Measurements from ENCODE around the gene HTT. TPM values are rescaled to one million over a fixed set of nuclear protein-coding genes. Genes with fewer than 3 reads are reported as not detected.

Gene HTT
- total RNA-seq, 2 experiments from 2014 or later: 80.1 to 127 TPM

GRCh38 chr4:3240936-3241522, 166.5 kb downstream of the HTT start:
- Mint-ChIP-seq H3K36me3 (ENCODE audit: low read depth) (peaks cover 2% of the 10 kb centered on the region), H3K9me3 (ENCODE audit: low read depth) (no peaks in the 10 kb centered on the region), H3K4me3 (no peak overlapping the region), H3K27ac (no peak overlapping the region), H3K4me1 (peaks cover 10% of the 10 kb centered on the region), H3K27me3 (no peaks in the 10 kb centered on the region)
- ChIA-PET CTCF (interaction anchor here (0.6 to 1.5 kb wide), 2 partner anchors 62 to 134 kb away, joined by 4 read pairs; no protein-coding TSS in a partner anchor), POLR2A (interaction anchor here (1.0 kb wide), 1 partner anchor 65 kb away, joined by 3 read pairs; no protein-coding TSS in a partner anchor)
- ATAC-seq (no peak), DNase-seq (no peak)
- intact Hi-C loops (cut with DNase I, micrococcal nuclease): no loop called here

DNA sequence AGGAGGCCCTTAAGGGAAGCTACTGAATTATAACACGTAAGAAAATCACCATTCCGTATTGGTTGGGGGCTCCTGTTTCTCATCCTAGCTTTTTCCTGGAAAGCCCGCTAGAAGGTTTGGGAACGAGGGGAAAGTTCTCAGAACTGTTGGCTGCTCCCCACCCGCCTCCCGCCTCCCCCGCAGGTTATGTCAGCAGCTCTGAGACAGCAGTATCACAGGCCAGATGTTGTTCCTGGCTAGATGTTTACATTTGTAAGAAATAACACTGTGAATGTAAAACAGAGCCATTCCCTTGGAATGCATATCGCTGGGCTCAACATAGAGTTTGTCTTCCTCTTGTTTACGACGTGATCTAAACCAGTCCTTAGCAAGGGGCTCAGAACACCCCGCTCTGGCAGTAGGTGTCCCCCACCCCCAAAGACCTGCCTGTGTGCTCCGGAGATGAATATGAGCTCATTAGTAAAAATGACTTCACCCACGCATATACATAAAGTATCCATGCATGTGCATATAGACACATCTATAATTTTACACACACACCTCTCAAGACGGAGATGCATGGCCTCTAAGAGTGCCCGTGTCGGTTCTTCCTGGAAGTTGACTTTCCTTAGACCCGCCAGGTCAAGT, 167.5 kb downstream of the HTT start:
- ChIA-PET POLR2A (interaction anchor here (1.0 kb wide), 1 partner anchor 64 kb away, joined by 3 read pairs; no protein-coding TSS in a partner anchor), CTCF (interaction anchor here (0.6 to 1.5 kb wide), 3 partner anchors 135 to 1031 kb away, joined by 3 to 4 read pairs (median 4); no protein-coding TSS in a partner anchor)
- no peak for DNase-seq
- no peaks in the 10 kb centered on the region for H3K9me3 Mint-ChIP-seq (ENCODE audit: low read depth)
- no peak overlapping the region for H3K4me3 Mint-ChIP-seq
- H3K27ac Mint-ChIP-seq: no peak overlapping the region
- peaks cover 10% of the 10 kb centered on the region for H3K4me1 Mint-ChIP-seq
- intact Hi-C loops (cut with DNase I, micrococcal nuclease): no loop called here
- ATAC-seq: no peak
- H3K27me3 Mint-ChIP-seq: no peaks in the 10 kb centered on the region
- peaks cover 2% of the 10 kb centered on the region for H3K36me3 Mint-ChIP-seq (ENCODE audit: low read depth)

DNA sequence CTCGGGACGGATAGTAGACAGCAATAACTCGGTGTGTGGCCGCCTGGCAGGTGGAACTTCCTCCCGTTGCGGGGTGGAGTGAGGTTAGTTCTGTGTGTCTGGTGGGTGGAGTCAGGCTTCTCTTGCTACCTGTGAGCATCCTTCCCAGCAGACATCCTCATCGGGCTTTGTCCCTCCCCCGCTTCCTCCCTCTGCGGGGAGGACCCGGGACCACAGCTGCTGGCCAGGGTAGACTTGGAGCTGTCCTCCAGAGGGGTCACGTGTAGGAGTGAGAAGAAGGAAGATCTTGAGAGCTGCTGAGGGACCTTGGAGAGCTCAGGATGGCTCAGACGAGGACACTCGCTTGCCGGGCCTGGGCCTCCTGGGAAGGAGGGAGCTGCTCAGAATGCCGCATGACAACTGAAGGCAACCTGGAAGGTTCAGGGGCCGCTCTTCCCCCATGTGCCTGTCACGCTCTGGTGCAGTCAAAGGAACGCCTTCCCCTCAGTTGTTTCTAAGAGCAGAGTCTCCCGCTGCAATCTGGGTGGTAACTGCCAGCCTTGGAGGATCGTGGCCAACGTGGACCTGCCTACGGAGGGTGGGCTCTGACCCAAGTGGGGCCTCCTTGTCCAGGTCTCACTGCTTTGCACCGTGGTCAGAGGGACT, 168.8 kb downstream of the HTT start:
- ATAC-seq (peak; percentile 23), DNase-seq (no peak)
- no peaks in the 10 kb centered on the region for H3K9me3 Mint-ChIP-seq (ENCODE audit: low read depth)
- H3K27me3 Mint-ChIP-seq: no peaks in the 10 kb centered on the region
- H3K4me3 Mint-ChIP-seq: no peak overlapping the region
- peaks cover 10% of the 10 kb centered on the region for H3K4me1 Mint-ChIP-seq
- H3K36me3 Mint-ChIP-seq (ENCODE audit: low read depth): peaks cover 2% of the 10 kb centered on the region
- H3K27ac Mint-ChIP-seq: peak overlapping the region; percentile 53
- ChIA-PET POLR2A (interaction anchor here (1.3 kb wide), 1 partner anchor 19 kb away, joined by 5 read pairs; no protein-coding TSS in a partner anchor), CTCF (no interaction called here)
- intact Hi-C loops (cut with DNase I, micrococcal nuclease): no loop called here

- H3K36me3 Mint-ChIP-seq (ENCODE audit: low read depth): no peaks in the 10 kb centered on the region
- intact Hi-C loops (cut with DNase I, micrococcal nuclease): no loop called here
- no peaks in the 10 kb centered on the region for H3K9me3 Mint-ChIP-seq (ENCODE audit: low read depth)
- CTCF ChIA-PET: no interaction called here
- no peak overlapping the region for H3K27ac Mint-ChIP-seq
- H3K4me1 Mint-ChIP-seq: peaks cover 10% of the 10 kb centered on the region
- POLR2A ChIA-PET: no interaction called here
- ATAC-seq (no peak), DNase-seq (no peak)
- no peak overlapping the region for H3K4me3 Mint-ChIP-seq
- no peaks in the 10 kb centered on the region for H3K27me3 Mint-ChIP-seq
Measured at GRCh38 chr4:3244002-3244401, 169.5 kb downstream of the HTT start.

GRCh38 chr4:3244747-3245146, 170.3 kb downstream of the HTT start:
- Mint-ChIP-seq H3K4me1 (peaks cover 10% of the 10 kb centered on the region), H3K4me3 (no peak overlapping the region), H3K27ac (no peak overlapping the region), H3K9me3 (ENCODE audit: low read depth) (no peaks in the 10 kb centered on the region), H3K27me3 (no peaks in the 10 kb centered on the region), H3K36me3 (ENCODE audit: low read depth) (no peaks in the 10 kb centered on the region)
- ATAC-seq (no peak), DNase-seq (no peak)
- POLR2A ChIA-PET: no interaction called here
- intact Hi-C loops (cut with DNase I, micrococcal nuclease): no loop called here
- CTCF ChIA-PET: no interaction called here

DNA sequence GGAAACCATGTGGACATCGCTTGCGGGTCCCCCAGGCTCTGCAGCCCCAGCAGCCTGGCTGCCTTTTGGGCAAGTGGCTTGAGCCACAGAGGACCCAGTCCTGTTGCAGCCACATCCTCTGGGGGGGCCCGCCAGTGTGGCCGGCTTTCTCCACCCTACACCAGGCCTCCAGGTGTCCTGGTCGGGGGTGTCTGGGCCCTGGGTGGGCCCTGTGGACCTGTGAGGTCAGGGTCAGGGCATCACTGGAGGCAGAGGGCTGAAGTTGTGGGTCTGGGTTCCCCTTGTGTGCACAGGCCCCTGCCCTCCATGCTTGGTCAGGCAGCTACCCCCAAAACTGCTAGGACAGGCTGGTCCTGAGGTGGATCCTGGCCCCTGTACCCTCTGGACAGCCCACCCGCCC, 171.2 kb downstream of the HTT start:
- POLR2A ChIA-PET: no interaction called here
- DNase-seq (no peak), ATAC-seq (no peak)
- H3K27ac Mint-ChIP-seq: no peak overlapping the region
- no peaks in the 10 kb centered on the region for H3K36me3 Mint-ChIP-seq (ENCODE audit: low read depth)
- CTCF ChIA-PET: interaction anchor here (0.5 kb wide), 1 partner anchor 269 kb away, joined by 3 read pairs; no protein-coding TSS in a partner anchor
- intact Hi-C loops (cut with DNase I, micrococcal nuclease): no loop called here
- H3K27me3 Mint-ChIP-seq: no peaks in the 10 kb centered on the region
- no peak overlapping the region for H3K4me3 Mint-ChIP-seq
- no peaks in the 10 kb centered on the region for H3K9me3 Mint-ChIP-seq (ENCODE audit: low read depth)
- H3K4me1 Mint-ChIP-seq: peaks cover 10% of the 10 kb centered on the region

- Mint-ChIP-seq H3K4me3 (no peak overlapping the region), H3K27ac (no peak overlapping the region), H3K36me3 (ENCODE audit: low read depth) (no peaks in the 10 kb centered on the region), H3K9me3 (ENCODE audit: low read depth) (no peaks in the 10 kb centered on the region), H3K4me1 (peaks cover 10% of the 10 kb centered on the region), H3K27me3 (no peaks in the 10 kb centered on the region)
- DNase-seq: no peak
- ChIA-PET POLR2A (no interaction called here), CTCF (interaction anchor here (0.5 kb wide), 1 partner anchor 270 kb away, joined by 3 read pairs; no protein-coding TSS in a partner anchor)
- intact Hi-C loops (cut with DNase I, micrococcal nuclease): no loop called here
- ATAC-seq: no peak
Measured at GRCh38 chr4:3246458-3247398, 172.2 kb downstream of the HTT start.

GRCh38 chr4:3247399-3248177, 173.1 kb downstream of the HTT start:
- CTCF ChIA-PET: no interaction called here
- intact Hi-C loops (cut with DNase I, micrococcal nuclease): no loop called here

GRCh38 chr4:3248178-3248480, 173.6 kb downstream of the HTT start:
- intact Hi-C loops (cut with DNase I, micrococcal nuclease): no loop called here
- no peak for ATAC-seq
- CTCF ChIA-PET: no interaction called here

More at GRCh38 chr4:3247399-3248177, 173.1 kb downstream of the HTT start:
- Mint-ChIP-seq H3K36me3 (ENCODE audit: low read depth) (no peaks in the 10 kb centered on the region), H3K27ac (no peak overlapping the region), H3K4me1 (peaks cover 6% of the 10 kb centered on the region), H3K27me3 (no peaks in the 10 kb centered on the region), H3K9me3 (ENCODE audit: low read depth) (no peaks in the 10 kb centered on the region), H3K4me3 (no peak overlapping the region)
- POLR2A ChIA-PET: no interaction called here
- ATAC-seq: no peak
- DNase-seq: no peak

DNA sequence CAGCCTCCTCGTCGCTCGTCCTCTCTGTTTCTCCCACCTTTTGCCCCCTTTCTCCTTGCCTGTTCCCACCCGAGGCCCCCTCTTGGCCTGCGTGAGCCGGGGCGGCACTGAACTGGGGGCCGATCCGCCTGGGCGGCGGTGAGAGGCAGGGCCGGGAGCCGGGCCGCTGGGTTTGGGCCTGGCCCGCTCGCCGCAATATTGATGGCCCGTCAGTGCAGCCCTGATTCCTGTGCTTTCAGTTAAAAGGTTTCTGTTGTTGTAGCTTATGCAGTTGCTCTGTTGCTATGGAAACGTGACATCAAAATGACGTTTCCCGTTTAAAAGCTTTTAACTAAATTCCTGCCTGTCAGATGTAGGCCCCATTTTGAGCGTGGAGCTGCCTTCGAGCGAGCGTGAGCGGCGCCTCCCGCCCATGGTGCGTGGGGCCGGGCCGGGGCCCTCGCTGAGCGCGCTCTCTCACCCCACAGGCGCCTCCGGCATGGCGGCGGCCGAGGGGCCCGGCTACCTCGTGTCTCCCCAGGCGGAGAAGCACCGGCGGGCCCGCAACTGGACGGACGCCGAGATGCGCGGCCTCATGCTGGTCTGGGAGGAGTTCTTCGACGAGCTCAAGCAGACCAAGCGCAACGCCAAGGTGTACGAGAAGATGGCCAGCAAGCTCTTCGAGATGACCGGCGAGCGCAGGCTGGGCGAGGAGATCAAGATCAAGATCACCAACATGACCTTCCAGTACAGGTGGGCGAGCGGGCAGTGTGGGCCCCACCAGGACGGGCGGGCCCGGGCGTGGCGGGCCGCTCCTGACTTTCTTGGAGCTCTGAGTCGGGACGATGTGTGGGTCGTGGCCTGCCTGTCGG, 174.6 kb downstream of the HTT start, which contains the start of gene MSANTD1:
MSANTD1 (plus strand) TSS at position 349 of the 851 bp plus-strand sequence; CDS start at position 413, 64 bp downstream.
- H3K4me3 Mint-ChIP-seq: no peak within 1 kb of the TSS
- no peak within 1 kb of the TSS for H3K27ac Mint-ChIP-seq
- ChIA-PET CTCF (no interaction called here), POLR2A (no interaction called here)
- DNase-seq (no peak), ATAC-seq (no peak)
- H3K4me1 Mint-ChIP-seq: no peaks in the 10 kb centered on the region
- no peaks in the 10 kb centered on the region for H3K36me3 Mint-ChIP-seq (ENCODE audit: low read depth)
- no peaks in the 10 kb centered on the region for H3K9me3 Mint-ChIP-seq (ENCODE audit: low read depth)
- intact Hi-C loops (cut with DNase I, micrococcal nuclease): no loop called here
- H3K27me3 Mint-ChIP-seq: no peaks in the 10 kb centered on the region

More at GRCh38 chr4:3248178-3248480, 173.6 kb downstream of the HTT start:
- H3K27ac Mint-ChIP-seq: no peak overlapping the region
- H3K9me3 Mint-ChIP-seq (ENCODE audit: low read depth): no peaks in the 10 kb centered on the region
- no peaks in the 10 kb centered on the region for H3K27me3 Mint-ChIP-seq
- no peak overlapping the region for H3K4me3 Mint-ChIP-seq
- H3K36me3 Mint-ChIP-seq (ENCODE audit: low read depth): no peaks in the 10 kb centered on the region
- peaks cover under 1% of the 10 kb centered on the region for H3K4me1 Mint-ChIP-seq
- DNase-seq: no peak
- POLR2A ChIA-PET: no interaction called here
